Esophagus muscularis mucosa (tissue), 4 donors: ENCODE data around the gene PLCB3. TPM values are rescaled to one million over a fixed set of nuclear protein-coding genes. Genes with fewer than 3 reads are reported as not detected.

Experiments used
- DNase-seq: peaks from one replicate; pipeline ENCODE4 v3.0.0-alpha.2; 2017; ENCODE audit errors: extremely low spot score
- H3K27ac ChIP-seq, 4 donors: fragments of 200-600 bp; sonication (generic); replicated peaks in 1 of 4; 1 replicate in 3 of 4; 2 replicates in 1 of 4; pipeline ENCODE4 v1.5.1; 2016 to 2019; ENCODE audit warnings: mild to moderate bottlenecking in 1 of 4
- H3K27me3 ChIP-seq, 4 donors: fragments of 200-600 bp; sonication (generic); one replicate each; pipeline versions ENCODE4 v1.5.1 to v1.6.0; 2016 to 2019
- H3K36me3 ChIP-seq, 4 donors: fragments of 200-600 bp; sonication (generic); one replicate each; pipeline ENCODE4 v1.5.1; 2016 to 2019
- H3K4me1 ChIP-seq, 4 donors: fragments of 200-600 bp; sonication (generic); one replicate each; pipeline ENCODE4 v1.5.1; 2016 to 2019
- H3K4me3 ChIP-seq, 4 donors: fragments of 200-600 bp; sonication (generic); 1 replicate in 2 of 4; 2 replicates in 2 of 4; pipeline ENCODE4 v1.5.1; 2016 to 2019; ENCODE audit warnings: mild to moderate bottlenecking in 4 of 4, moderate library complexity in 1 of 4
- H3K9me3 ChIP-seq, 4 donors: fragments of 200-600 bp; sonication (generic); 1 replicate in 3 of 4; 2 replicates in 1 of 4; pipeline ENCODE4 v1.5.1; 2016 to 2019
- CTCF ChIP-seq, 3 experiments: fragments of 200-600 bp in 2 of 3; fragments of 450-650 bp in 1 of 3; sonication (generic) in 2 of 3; IDR thresholded peaks; one replicate each; pipeline ENCODE4 v1.5.1; 2017 to 2019; ENCODE audit warnings: antibody characterized with exemption in 3 of 3, mild to moderate bottlenecking in 2 of 3, moderate library complexity in 1 of 3
- EP300 ChIP-seq: sonication (generic); formaldehyde crosslinking; IDR thresholded peaks from one replicate; pipeline ENCODE4 v1.6.1; 2017; ENCODE audit warnings: antibody characterized with exemption
- POLR2A ChIP-seq: fragments of 450-650 bp; IDR thresholded peaks from one replicate; pipeline ENCODE4 v1.6.1; 2017; ENCODE audit warnings: antibody characterized with exemption, moderate library complexity, mild to moderate bottlenecking, low read depth
- POLR2AphosphoS5 ChIP-seq, 2 donors: sonication (generic); formaldehyde crosslinking; IDR thresholded peaks; one replicate each; pipeline ENCODE4 v1.6.1; 2017; ENCODE audit warnings: antibody characterized with exemption in 2 of 2
- whole genome bisulfite sequencing: methylation state at CpG from one replicate; pipeline ENCODE4 v1.1.5; 2018; 5-methylcytosine and 5-hydroxymethylcytosine counted together
- intact Hi-C: fragments of 100-400 bp; cut with DNase I; formaldehyde crosslinking; loops from one replicate; pipeline ENCODE4 v1.15.1; 2023
- total RNA-seq, 4 donors: library from RNA; depleted of rRNA; stranded (reverse); fragments of >200 nt; gene quantifications; one replicate each; pipeline versions ENCODE4 v1.1.0 to v1.2.1, GENCODE V29; 2016

Gene PLCB3
- total RNA-seq, 4 donors from 2014 or later, result 18.9 to 36.5 (median 25.3) TPM

DNA sequence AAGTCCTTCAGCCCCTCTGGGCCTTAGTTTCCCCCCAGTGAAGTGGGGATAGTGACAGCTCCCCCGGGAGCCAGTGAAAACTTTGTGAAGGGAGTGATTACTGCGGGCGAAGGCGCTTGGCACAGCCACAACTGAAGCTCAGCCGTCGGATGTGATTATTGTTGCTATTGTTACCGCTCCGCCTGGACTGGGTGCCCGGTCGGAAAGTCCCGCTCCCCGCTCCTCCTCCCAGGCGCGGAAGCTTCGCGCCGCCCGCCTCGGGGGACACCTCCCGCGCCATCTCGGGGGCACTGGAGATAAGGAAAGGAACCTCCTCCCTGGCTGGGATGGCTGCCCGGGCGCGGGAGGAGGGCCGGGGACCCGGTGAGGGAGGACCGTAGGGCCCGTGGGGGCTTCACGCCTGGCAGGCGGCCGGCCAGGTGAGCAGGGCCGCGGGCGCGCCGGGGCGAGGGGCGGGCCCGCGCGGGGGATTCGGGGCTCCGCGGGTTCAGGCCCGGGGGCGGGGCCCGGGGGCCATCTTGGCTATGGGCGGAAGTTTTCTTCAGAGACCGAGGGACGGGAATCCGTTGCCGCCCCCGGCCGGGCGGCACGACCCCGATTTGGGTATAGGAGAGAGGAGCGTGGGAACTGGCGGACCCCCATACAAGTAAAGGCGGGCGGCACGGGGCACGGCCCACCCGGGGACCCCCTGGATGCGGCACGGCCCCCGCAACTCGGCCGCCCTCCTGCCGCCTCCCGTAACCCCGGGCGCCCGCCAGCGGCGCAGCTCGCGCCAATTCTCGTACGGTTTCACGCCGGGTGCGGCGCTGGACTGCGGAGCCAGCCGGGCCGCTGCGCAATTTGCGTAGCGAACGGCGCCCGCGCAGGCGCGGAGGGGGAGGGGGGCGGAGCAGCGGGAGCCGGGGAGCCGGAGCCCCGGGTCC is 33.9 kb downstream of the PLCB3 start, which contains the start of gene GPR137:
Gene GPR137, plus strand, starts transcription at position 887 of the 923 bp plus-strand sequence. CDS start 677 bp downstream, outside the sequence.
- peaks cover 0 to 6% (median 0%) of the 10 kb centered on the region in 4 donors for H3K27me3 ChIP-seq
- intact Hi-C loops, result no loop called here
- peaks cover 29 to 58% (median 46%) of the 10 kb centered on the region in 4 donors for H3K4me1 ChIP-seq
- H3K9me3 ChIP-seq, result no peaks in the 10 kb centered on the region
- peak; percentile 97 for DNase-seq
- peak within 1 kb of the TSS; percentile 75 to 96 (median 88) for H3K4me3 ChIP-seq
- TF ChIP-seq POLR2A (no peak), POLR2AphosphoS5 (IDR thresholded peaks at IDR 0.05) (peak in 1 of 2 donors; percentile 57), CTCF (IDR thresholded peaks at IDR 0.05) (peak in 1 of 3 experiments; percentile 11)
- no CpG with 5 or more reads among the region's 102 CpGs for WGBS
- peaks cover 0 to 40% (median 24%) of the 10 kb centered on the region in 4 donors for H3K36me3 ChIP-seq
- H3K27ac ChIP-seq, result peak within 1 kb of the TSS; percentile 85 to 98 (median 98)

DNA sequence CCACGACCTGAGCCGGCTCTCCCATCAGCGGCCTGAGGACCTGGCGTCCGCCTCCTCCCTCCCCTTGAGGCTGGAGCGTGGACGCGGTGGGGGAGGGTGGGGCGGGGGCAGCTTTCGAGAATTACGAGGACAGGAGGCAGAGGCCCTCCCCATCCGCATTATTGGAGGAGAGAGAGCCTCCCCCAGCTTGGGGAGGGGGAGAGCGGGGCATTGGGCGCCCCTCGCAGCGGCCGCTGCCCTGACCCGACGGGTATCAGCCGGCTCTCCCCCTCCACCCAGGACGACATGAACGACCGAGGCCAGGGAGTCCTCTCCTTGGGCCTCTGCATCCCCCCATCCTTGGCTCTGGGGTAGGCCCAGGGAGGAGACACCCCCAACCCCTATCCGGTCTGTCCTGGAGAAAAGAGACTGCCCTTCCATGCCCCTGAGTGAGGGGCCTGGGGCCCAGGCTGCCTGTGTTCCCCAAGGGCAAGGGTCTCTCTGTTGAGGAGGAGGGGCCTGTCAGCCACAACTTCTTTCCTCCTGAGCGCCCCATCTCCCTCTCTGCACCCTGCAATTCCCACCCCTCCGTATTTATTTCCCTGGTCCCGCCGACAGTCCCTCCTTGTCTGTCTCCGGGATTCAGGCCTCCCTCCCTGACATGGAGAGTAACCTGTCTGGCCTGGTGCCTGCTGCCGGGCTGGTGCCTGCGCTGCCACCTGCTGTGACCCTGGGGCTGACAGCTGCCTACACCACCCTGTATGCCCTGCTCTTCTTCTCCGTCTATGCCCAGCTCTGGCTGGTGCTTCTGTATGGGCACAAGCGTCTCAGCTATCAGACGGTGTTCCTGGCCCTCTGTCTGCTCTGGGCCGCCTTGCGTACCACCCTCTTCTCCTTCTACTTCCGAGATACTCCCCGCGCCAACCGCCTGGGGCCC is 34.8 kb downstream of the PLCB3 start:
- Histone ChIP-seq H3K27me3 (peaks cover 0 to 15% (median 6%) of the 10 kb centered on the region in 4 donors), H3K27ac (peak overlapping the region; percentile 85 to 98 (median 98)), H3K36me3 (peaks cover 0 to 34% (median 21%) of the 10 kb centered on the region in 4 donors), H3K9me3 (no peaks in the 10 kb centered on the region), H3K4me1 (peaks cover 31 to 62% (median 48%) of the 10 kb centered on the region in 4 donors), H3K4me3 (peak overlapping the region; percentile 75 to 96 (median 88))
- intact Hi-C loops, result no loop called here
- 69% methylated on average over 16 of the region's 40 CpGs for WGBS
- TF ChIP-seq CTCF (IDR thresholded peaks at IDR 0.05), result no peak
- TF ChIP-seq POLR2AphosphoS5 (IDR thresholded peaks at IDR 0.05), result peak in 1 of 2 donors; percentile 58
- TF ChIP-seq POLR2A, result no peak
- DNase-seq, result no peak

- H3K27ac ChIP-seq, result no peak overlapping the region
- intact Hi-C loops, result no loop called here
- H3K36me3 ChIP-seq, result peaks cover 0 to 27% (median 16%) of the 10 kb centered on the region in 4 donors
- peaks cover 2 to 22% (median 11%) of the 10 kb centered on the region in 4 donors for H3K27me3 ChIP-seq
- H3K9me3 ChIP-seq, result no peaks in the 10 kb centered on the region
- WGBS, result 96% methylated on average over 4 of the region's 9 CpGs
- TF ChIP-seq CTCF (IDR thresholded peaks at IDR 0.05) (no peak), POLR2AphosphoS5 (IDR thresholded peaks at IDR 0.05) (no peak), EP300 (no peak), POLR2A (no peak)
- no peak overlapping the region for H3K4me3 ChIP-seq
- no peak for DNase-seq
- H3K4me1 ChIP-seq, result peaks cover 36 to 62% (median 51%) of the 10 kb centered on the region in 4 donors
These were observed 35.5 kb downstream of the PLCB3 start for GRCh38 chr11:64286801-64287159.

GRCh38 chr11:64287676-64288352 is 36.5 kb downstream of the PLCB3 start:
- Histone ChIP-seq H3K36me3 (peaks cover 0 to 17% (median 10%) of the 10 kb centered on the region in 4 donors), H3K4me1 (peaks cover 38 to 64% (median 52%) of the 10 kb centered on the region in 4 donors), H3K4me3 (no peak overlapping the region), H3K9me3 (no peaks in the 10 kb centered on the region), H3K27ac (no peak overlapping the region), H3K27me3 (peaks cover 8 to 32% (median 21%) of the 10 kb centered on the region in 4 donors)
- TF ChIP-seq EP300 (no peak), POLR2AphosphoS5 (IDR thresholded peaks at IDR 0.05) (no peak), CTCF (IDR thresholded peaks at IDR 0.05) (no peak), POLR2A (no peak)
- intact Hi-C loops, result no loop called here
- 94% methylated on average over 25 of the region's 33 CpGs for WGBS
- no peak for DNase-seq
